HuH-7 (cell line): ENCODE data around the gene STRC.
"Not testable (repeated sequence)": the region's sequence is repeated elsewhere in the genome, so short reads cannot be mapped to it uniquely, and the experiment has no call there.

Source experiments
- DNase-seq: peaks from one replicate; pipeline ENCODE4 v3.0.0; 2011; ENCODE audit warnings: low spot score

The STRC gene

GRCh38 chr15:43563793-43564192, 54.8 kb downstream of the STRC start:
- DNase-seq = not testable (repeated sequence)

- not testable (repeated sequence) for DNase-seq
Observed at GRCh38 chr15:43562753-43563152, 55.8 kb downstream of the STRC start.

GRCh38 chr15:43552986-43553385, 65.6 kb downstream of the STRC start:
- DNase-seq = no peak

- DNase-seq = no peak
Observed at GRCh38 chr15:43552256-43552655, 66.3 kb downstream of the STRC start.

- no peak for DNase-seq
Observed at GRCh38 chr15:43550527-43551363, 67.9 kb downstream of the STRC start.
